HAP-1 (cell line): Measurements from ENCODE around the gene TBATA.

Experiments used
- DNase-seq, 2 experiments: peaks; one replicate each; pipeline ENCODE4 v3.0.0-alpha.2; 2016 to 2020; ENCODE audit warnings: low spot score in 2 of 2
- H3K27me3 ChIP-seq: fragments of 250-450 bp; sonication (Bioruptor Pico); 2 replicates; pipeline ENCODE4 v1.5.1; 2020; ENCODE audit warnings: low read depth, mild to moderate bottlenecking, moderate library complexity
- H3K36me3 ChIP-seq: fragments of 250-450 bp; sonication (Bioruptor Pico); replicated peaks from 2 replicates; pipeline ENCODE4 v1.5.1; 2020; ENCODE audit warnings: mild to moderate bottlenecking
- H3K4me1 ChIP-seq: fragments of 250-450 bp; sonication (Bioruptor Pico); 2 replicates; pipeline ENCODE4 v1.5.1; 2020; ENCODE audit warnings: mild to moderate bottlenecking
- H3K4me3 ChIP-seq: fragments of 250-450 bp; sonication (Bioruptor Pico); 2 replicates; pipeline ENCODE4 v1.5.1; 2020; ENCODE audit warnings: mild to moderate bottlenecking, moderate library complexity
- H3K9me3 ChIP-seq: fragments of 250-450 bp; sonication (Bioruptor Pico); 2 replicates; pipeline ENCODE4 v1.5.1; 2020; ENCODE audit warnings: mild to moderate bottlenecking, moderate library complexity
- in situ Hi-C: fragments of 300-500 bp; cut with MboI; formaldehyde crosslinking; loops from 3 replicates; pipeline ENCODE4 v1.14.3; 2020; ENCODE audit warnings: low sequenced_read_pairs, inconsistent platforms, mixed read lengths

The TBATA gene

GRCh38 chr10:70779511-70780369 lies 5.4 kb downstream of the TBATA start:
- no peak overlapping the region for H3K4me3 ChIP-seq
- no peaks in the 10 kb centered on the region for H3K36me3 ChIP-seq
- 0 out of 2 replicates have a peak, but pooled peaks cover 6% of the 10 kb centered on the region for H3K27me3 ChIP-seq
- DNase-seq: no peak
- H3K4me1 ChIP-seq: no peaks in the 10 kb centered on the region
- in situ Hi-C loops: no loop called here
- H3K9me3 ChIP-seq: no peaks in the 10 kb centered on the region

- Histone ChIP-seq H3K36me3 (no peaks in the 10 kb centered on the region), H3K4me3 (no peak overlapping the region), H3K9me3 (no peaks in the 10 kb centered on the region), H3K27me3 (0 out of 2 replicates have a peak, but pooled peaks cover 3% of the 10 kb centered on the region), H3K4me1 (no peaks in the 10 kb centered on the region)
- no peak for DNase-seq
- in situ Hi-C loops: no loop called here
Measured at GRCh38 chr10:70779088-70779487, 6.1 kb downstream of the TBATA start.

- Histone ChIP-seq H3K9me3 (no peaks in the 10 kb centered on the region), H3K27me3 (0 out of 2 replicates have a peak, but pooled peaks cover under 1% of the 10 kb centered on the region), H3K36me3 (no peaks in the 10 kb centered on the region), H3K4me1 (no peaks in the 10 kb centered on the region), H3K4me3 (no peak overlapping the region)
- no peak for DNase-seq
- in situ Hi-C loops: no loop called here
Measured at GRCh38 chr10:70778267-70778924, 6.8 kb downstream of the TBATA start.

GRCh38 chr10:70777063-70777875 lies 7.9 kb downstream of the TBATA start:
- H3K27me3 ChIP-seq: no peaks in the 10 kb centered on the region
- no peaks in the 10 kb centered on the region for H3K4me1 ChIP-seq
- H3K9me3 ChIP-seq: no peaks in the 10 kb centered on the region
- no peaks in the 10 kb centered on the region for H3K36me3 ChIP-seq
- in situ Hi-C loops: no loop called here
- no peak for DNase-seq
- no peak overlapping the region for H3K4me3 ChIP-seq

GRCh38 chr10:70776455-70777005 lies 8.6 kb downstream of the TBATA start:
- no peaks in the 10 kb centered on the region for H3K36me3 ChIP-seq
- H3K4me1 ChIP-seq: no peaks in the 10 kb centered on the region
- in situ Hi-C loops: no loop called here
- H3K9me3 ChIP-seq: no peaks in the 10 kb centered on the region
- no peaks in the 10 kb centered on the region for H3K27me3 ChIP-seq
- no peak for DNase-seq
- H3K4me3 ChIP-seq: no peak overlapping the region

GRCh38 chr10:70775679-70776454 lies 9.3 kb downstream of the TBATA start:
- H3K27me3 ChIP-seq: no peaks in the 10 kb centered on the region
- no peak for DNase-seq
- no peaks in the 10 kb centered on the region for H3K36me3 ChIP-seq
- H3K9me3 ChIP-seq: no peaks in the 10 kb centered on the region
- no peaks in the 10 kb centered on the region for H3K4me1 ChIP-seq
- H3K4me3 ChIP-seq: no peak overlapping the region
- in situ Hi-C loops: no loop called here

GRCh38 chr10:70774810-70775678 lies 10.1 kb downstream of the TBATA start:
- H3K4me3 ChIP-seq: no peak overlapping the region
- H3K4me1 ChIP-seq: no peaks in the 10 kb centered on the region
- DNase-seq: no peak
- no peaks in the 10 kb centered on the region for H3K36me3 ChIP-seq
- H3K9me3 ChIP-seq: no peaks in the 10 kb centered on the region
- in situ Hi-C loops: no loop called here
- no peaks in the 10 kb centered on the region for H3K27me3 ChIP-seq

GRCh38 chr10:70773965-70774809 lies 11.0 kb downstream of the TBATA start:
- DNase-seq: no peak
- H3K36me3 ChIP-seq: no peaks in the 10 kb centered on the region
- no peaks in the 10 kb centered on the region for H3K4me1 ChIP-seq
- in situ Hi-C loops: no loop called here
- no peaks in the 10 kb centered on the region for H3K27me3 ChIP-seq
- H3K9me3 ChIP-seq: no peaks in the 10 kb centered on the region
- no peak overlapping the region for H3K4me3 ChIP-seq

- no peaks in the 10 kb centered on the region for H3K27me3 ChIP-seq
- H3K4me3 ChIP-seq: no peak overlapping the region
- H3K9me3 ChIP-seq: no peaks in the 10 kb centered on the region
- no peak for DNase-seq
- in situ Hi-C loops: no loop called here
- H3K36me3 ChIP-seq: no peaks in the 10 kb centered on the region
- no peaks in the 10 kb centered on the region for H3K4me1 ChIP-seq
Measured at GRCh38 chr10:70773461-70773860, 11.7 kb downstream of the TBATA start.

- in situ Hi-C loops: no loop called here
- Histone ChIP-seq H3K27me3 (no peaks in the 10 kb centered on the region), H3K4me1 (no peaks in the 10 kb centered on the region), H3K36me3 (no peaks in the 10 kb centered on the region), H3K4me3 (no peak overlapping the region), H3K9me3 (no peaks in the 10 kb centered on the region)
- peak in 1 of 2 experiments; percentile 4 for DNase-seq
Measured at GRCh38 chr10:70772627-70773026, 12.6 kb downstream of the TBATA start.

GRCh38 chr10:70771311-70772194 lies 13.6 kb downstream of the TBATA start:
- in situ Hi-C loops: no loop called here

More at GRCh38 chr10:70771311-70772194, 13.6 kb downstream of the TBATA start:
- Histone ChIP-seq H3K4me1 (no peaks in the 10 kb centered on the region), H3K27me3 (no peaks in the 10 kb centered on the region), H3K36me3 (no peaks in the 10 kb centered on the region), H3K9me3 (peaks cover under 1% of the 10 kb centered on the region; the same call in 1 of the 2 replicates), H3K4me3 (no peak overlapping the region)
- DNase-seq: no peak
